Suppressor macrophage treated with lipopolysaccharide for 1 hour (primary cell): ENCODE data around the gene ZNF764.
"Not testable (repeated sequence)": the region's sequence is repeated elsewhere in the genome, so short reads cannot be mapped to it uniquely, and the experiment has no call there.

Source experiments
- DNase-seq, 3 donors: peaks; one replicate each; pipeline ENCODE4 v3.0.0-alpha.2; 2020 to 2022

ZNF764 gene

GRCh38 chr16:30557957-30558788 lies at the start of gene ZNF764:
Gene ZNF764, minus strand, starts transcription at chr16:30558374. Its CDS starts 192 bp downstream, at chr16:30558182.
- peak; percentile 99 to 100 (median 100) for DNase-seq

GRCh38 chr16:30606004-30606403 lies 47.8 kb upstream of the ZNF764 start:
- no peak for DNase-seq

DNA sequence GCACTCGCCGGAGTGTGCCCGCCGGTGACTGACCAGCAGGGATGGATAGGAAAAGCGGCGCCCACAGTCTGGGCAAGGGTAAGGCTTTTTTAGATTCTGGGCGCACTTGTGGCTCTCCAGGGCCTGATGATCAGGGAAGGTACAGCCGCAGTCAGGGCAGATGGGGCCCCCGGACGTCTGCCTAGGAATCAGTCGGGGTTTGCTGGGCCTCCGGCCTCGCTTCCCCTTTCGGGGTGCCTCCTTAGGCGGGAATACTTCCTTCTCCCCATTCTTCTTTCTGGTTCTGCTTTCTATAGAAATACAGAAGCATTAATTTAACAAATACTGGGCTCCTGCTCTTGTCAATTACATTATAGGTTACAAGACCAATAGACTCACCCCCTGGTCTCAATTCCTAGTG lies 47.0 kb upstream of the ZNF764 start:
- peak; percentile 42 to 64 (median 53) for DNase-seq

GRCh38 chr16:30604316-30604947 lies 46.3 kb upstream of the ZNF764 start:
- DNase-seq: no peak

- DNase-seq: no peak
Observed at GRCh38 chr16:30603945-30604315, 45.8 kb upstream of the ZNF764 start.

GRCh38 chr16:30602616-30603277 lies 44.6 kb upstream of the ZNF764 start:
- peak; percentile 64 to 79 (median 79) for DNase-seq

GRCh38 chr16:30601966-30602365 lies 43.8 kb upstream of the ZNF764 start:
- peak; percentile 49 to 56 (median 52) for DNase-seq

DNA sequence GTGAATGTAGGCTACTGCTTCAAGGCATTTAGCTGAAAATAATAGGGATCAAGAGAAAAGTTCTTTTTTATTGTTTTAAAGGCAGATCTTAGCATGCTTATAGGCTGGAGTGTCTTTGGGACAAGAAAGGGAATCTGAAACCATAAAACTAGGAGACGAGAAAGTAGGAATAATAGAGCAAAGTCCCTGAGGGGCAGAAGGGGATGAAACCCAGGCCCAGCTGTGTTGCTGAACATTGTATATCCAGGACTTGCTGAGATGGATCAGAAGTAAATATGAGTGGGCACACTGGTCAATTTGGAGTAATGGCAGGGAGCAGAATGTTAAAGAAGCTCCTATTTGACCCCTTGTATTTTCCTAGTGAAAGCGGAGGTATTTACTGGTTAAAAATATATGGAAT lies 42.8 kb upstream of the ZNF764 start:
- no peak for DNase-seq

DNA sequence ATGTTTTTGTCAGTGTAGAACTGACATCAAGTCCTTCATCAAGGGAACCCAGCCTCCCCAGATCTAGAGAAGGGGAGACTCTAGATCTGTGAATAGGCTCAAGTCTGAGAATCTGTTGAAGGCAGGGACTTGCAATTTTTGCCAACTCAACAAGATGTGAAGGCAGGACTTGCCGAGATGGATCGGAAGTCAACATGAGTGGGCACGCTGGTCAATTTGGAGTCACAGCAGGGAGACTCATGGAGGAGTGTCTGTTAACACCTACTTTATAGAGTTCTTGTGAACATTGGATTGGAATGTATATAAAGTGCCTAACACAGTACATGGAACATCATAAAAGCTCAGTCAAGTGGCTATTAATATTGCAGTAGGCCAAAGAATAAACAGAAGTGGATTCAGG lies 42.0 kb upstream of the ZNF764 start:
- no peak for DNase-seq

DNA sequence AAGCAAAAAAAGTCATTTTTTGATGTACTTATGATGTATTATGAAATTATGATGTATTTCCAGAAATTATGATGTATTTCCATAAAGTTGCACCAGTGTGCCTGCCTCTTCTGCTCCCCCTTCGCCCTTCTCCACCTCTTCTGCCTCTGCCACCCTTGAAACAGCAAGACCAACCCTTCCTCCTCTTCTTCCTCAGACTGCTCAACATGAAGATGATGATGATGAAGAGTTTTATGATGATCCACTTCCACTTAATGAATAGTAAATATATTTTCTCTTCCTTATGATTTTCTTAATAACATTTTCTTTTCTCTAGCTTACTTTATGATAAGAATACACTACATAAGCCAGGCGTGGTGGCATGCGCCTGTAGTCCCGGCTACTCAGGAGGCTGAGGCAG lies 34.7 kb upstream of the ZNF764 start:
- no peak for DNase-seq

- DNase-seq: not testable (repeated sequence)
Observed at GRCh38 chr16:30590869-30591268, 32.7 kb upstream of the ZNF764 start.

- DNase-seq: not testable (repeated sequence)
Observed at GRCh38 chr16:30589582-30589981, 31.4 kb upstream of the ZNF764 start.

- no peak for DNase-seq
Observed at GRCh38 chr16:30588651-30589050, 30.5 kb upstream of the ZNF764 start.

DNA sequence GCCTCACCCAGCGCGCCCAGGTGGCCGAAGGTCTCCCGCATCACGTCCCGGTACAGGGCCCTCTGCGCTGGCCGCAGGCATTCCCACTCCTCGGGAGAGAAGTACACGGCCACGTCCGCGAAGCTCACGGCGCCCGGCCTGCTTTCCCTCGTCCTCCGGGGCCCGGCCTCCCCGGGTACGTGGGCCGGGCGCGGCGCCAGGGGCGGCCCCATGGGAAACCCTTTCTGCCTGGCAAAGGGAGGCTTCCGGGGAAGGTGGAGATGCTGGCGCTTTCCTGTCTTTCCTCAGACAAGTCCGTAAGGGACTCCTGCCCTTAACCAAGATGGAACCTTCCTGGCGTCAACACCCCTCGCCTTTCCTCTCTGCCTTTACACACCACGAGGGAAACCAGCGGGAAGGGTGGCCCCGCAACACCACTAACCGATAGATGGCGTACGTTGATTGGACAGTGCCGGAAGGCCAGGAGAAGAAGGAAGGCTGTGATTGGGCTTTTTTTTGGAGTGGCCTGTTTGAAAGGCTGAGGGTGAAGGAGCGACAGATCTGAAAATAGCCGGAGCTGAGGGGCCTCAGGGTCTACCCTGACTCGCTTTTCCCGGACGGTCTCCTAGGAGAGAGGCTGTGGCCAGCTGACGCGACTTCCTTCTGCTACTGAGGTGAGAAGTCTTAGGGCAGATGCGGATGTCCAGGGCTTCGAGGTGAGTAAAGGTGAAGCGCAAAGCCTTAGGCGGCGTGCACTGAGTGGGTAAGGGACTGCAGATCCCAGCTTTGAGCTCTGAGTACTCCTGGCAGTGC lies 27.4 kb upstream of the ZNF764 start, which contains the start of gene ZNF785:
Gene ZNF785 (minus strand): TSS at position 298 of the 792 bp plus-strand sequence. CDS start 86 bp downstream, at position 212.
- peak; percentile 97 to 98 (median 98) for DNase-seq

- DNase-seq: peak; percentile 59 to 68 (median 60)
Observed at GRCh38 chr16:30585022-30585399, 26.8 kb upstream of the ZNF764 start.

GRCh38 chr16:30582611-30583340 lies 24.6 kb upstream of the ZNF764 start:
- no peak for DNase-seq

DNA sequence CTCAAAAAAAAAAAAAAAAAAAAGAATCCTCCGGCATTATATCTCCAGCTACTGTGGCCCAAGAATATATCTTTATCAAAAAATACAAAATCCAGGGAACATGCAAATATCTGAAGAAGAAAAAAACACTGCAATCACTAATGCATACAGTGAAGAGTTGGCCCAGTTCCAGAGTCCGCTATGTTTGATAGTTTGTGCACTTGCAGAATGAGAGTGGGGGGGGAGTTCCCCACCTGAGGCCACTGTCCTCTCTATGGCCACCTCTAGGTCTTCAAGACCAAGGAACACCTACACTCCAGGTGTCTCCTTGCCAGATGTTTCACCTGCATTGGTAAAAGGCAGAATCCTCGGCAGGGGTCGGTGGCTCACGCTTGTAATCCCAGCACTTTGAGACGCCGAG lies 23.3 kb upstream of the ZNF764 start:
- no peak for DNase-seq

- DNase-seq: no peak
Observed at GRCh38 chr16:30574678-30575077, 16.5 kb upstream of the ZNF764 start.

DNA sequence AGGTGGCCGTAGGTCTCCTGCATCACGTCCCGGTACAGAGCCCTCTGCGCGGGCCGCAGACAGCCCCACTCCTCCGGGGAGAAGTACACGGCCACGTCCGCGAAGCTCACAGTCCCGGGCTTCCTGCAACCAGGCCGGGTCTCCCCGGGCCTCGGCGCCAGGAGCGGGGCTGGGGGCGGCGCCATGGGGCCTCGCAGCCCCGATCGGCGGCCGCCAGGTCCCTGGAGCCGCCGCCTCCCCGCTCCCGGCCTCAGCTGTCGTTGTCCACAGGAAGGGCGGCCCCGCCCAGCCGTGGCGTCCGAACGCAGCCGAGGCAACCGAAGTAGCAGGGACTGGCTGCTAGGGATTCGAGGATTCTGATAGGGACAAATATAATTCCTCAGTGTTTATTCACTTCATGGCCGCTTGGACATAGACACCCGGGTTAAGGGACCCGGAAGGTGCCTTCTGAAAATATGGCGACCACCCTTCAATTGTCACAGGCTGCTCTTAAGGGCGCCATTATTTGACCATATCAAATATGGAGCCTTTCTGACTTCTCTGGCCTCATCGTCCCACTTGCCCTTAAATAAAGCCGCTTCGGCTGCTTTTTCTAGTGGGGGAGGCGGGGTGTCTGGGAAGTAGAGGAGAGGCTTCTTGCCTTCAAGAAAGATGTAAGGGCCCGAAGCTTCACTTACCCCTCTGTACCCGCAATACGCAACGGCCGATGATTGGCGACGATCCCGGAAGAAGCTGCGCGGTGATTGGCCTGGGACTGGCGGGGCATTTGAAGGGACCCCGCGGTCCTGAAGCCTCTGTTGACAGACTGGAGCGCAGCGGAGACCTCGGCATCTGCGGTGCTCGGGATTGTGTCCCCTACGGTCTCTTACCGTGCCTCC lies 13.5 kb upstream of the ZNF764 start, which contains the start of gene ZNF688:
Gene ZNF688 (minus strand): TSS at position 270 of the 878 bp plus-strand sequence. CDS start 85 bp downstream, at position 185.
- DNase-seq: peak; percentile 94 to 95 (median 95)

DNA sequence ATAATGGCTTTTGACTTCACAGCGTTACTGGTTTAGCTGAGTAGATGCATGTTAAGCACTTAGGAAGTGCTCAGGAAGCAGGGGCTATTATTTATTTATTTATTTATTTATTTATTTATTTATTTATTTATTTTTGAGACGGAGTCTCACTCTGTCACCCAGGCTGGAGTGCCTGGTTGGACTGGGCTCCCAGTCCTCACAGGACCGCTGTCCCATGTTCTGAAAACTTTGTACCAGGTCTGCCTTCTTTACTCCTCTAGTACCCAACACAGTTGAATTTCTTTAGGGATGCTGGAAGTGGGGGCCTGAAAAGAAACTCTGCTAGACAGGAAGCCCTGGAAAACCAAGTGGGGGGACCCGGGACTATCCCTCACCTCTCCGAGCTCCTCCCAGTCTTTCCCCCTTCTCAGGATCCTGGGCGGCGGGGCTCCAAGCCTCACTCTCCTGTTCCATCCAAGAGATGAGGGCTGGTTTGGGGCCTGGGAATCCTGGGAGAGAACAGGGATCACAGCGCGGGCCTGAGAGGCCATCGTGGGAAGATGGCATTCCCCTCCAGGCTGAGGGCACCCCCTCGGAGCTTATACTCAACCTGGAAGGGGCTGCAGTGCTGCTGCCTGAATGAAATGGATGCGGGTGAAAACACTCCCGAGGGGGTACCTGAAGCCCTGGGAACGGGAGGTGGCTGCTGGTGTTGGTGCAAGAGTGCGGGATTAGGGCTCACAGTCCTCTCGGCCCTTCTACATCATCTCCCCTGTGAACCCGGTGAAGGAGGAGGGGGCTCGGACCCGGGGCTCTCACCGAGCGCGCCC lies 12.7 kb upstream of the ZNF764 start:
- peak in 2 of 3 donors; percentile 13 to 21 for DNase-seq
